Cardiac muscle cell (in vitro differentiated cells and primary cell): ENCODE data around the gene FAM181A. TPM values are rescaled to one million over a fixed set of nuclear protein-coding genes. Genes with fewer than 3 reads are reported as not detected.

Source experiments
- DNase-seq, 2 donors: peaks; one replicate each; pipeline versions ENCODE4 v3.0.0 to v3.0.0-alpha.2; 2010 to 2017; ENCODE audit warnings: low read depth in 1 of 2, low spot score in 1 of 2
- H3K27ac ChIP-seq: fragments of 200-600 bp; sonication (generic); 2 replicates; pipeline ENCODE4 v1.5.1; 2016
- H3K27me3 ChIP-seq: fragments of 200-600 bp; sonication (generic); 2 replicates; pipeline ENCODE4 v1.6.0; 2016; ENCODE audit warnings: control low read depth
- H3K36me3 ChIP-seq: fragments of 200-600 bp; sonication (generic); 2 replicates; pipeline ENCODE4 v1.5.1; 2016; ENCODE audit warnings: control low read depth
- H3K4me1 ChIP-seq: fragments of 200-600 bp; sonication (generic); 2 replicates; pipeline ENCODE4 v1.8.1; 2017; ENCODE audit warnings: low read depth, mild to moderate bottlenecking, mixed run types
- H3K4me3 ChIP-seq: fragments of 200-600 bp; sonication (generic); 2 replicates; pipeline ENCODE4 v1.5.1; 2016; ENCODE audit warnings: mild to moderate bottlenecking
- H3K9me3 ChIP-seq: fragments of 200-600 bp; sonication (generic); 2 replicates; pipeline ENCODE4 v1.5.1; 2017; ENCODE audit warnings: low read depth, mild to moderate bottlenecking, control low read depth
- CTCF ChIP-seq: IDR thresholded peaks from 2 replicates; pipeline ENCODE4 v1.5.1; 2012; ENCODE audit warnings: low read depth, mild to moderate bottlenecking, low read length
- polyA plus RNA-seq: library from polyadenylated mRNA; unstranded; fragments of >200 nt; fragmentation: Nextera tagmentation; extraction: Ambion mirVana; gene quantifications from 2 replicates; pipeline ENCODE4 v1.2.1, GENCODE V29; 2016
- total RNA-seq: library from RNA; depleted of rRNA; stranded (reverse); fragments of >200 nt; gene quantifications from 2 replicates; pipeline ENCODE4 v1.2.3, GENCODE V29; 2016

FAM181A gene
- total and polyA plus RNA-seq, 2 experiments from 2014 or later = not detected

DNA sequence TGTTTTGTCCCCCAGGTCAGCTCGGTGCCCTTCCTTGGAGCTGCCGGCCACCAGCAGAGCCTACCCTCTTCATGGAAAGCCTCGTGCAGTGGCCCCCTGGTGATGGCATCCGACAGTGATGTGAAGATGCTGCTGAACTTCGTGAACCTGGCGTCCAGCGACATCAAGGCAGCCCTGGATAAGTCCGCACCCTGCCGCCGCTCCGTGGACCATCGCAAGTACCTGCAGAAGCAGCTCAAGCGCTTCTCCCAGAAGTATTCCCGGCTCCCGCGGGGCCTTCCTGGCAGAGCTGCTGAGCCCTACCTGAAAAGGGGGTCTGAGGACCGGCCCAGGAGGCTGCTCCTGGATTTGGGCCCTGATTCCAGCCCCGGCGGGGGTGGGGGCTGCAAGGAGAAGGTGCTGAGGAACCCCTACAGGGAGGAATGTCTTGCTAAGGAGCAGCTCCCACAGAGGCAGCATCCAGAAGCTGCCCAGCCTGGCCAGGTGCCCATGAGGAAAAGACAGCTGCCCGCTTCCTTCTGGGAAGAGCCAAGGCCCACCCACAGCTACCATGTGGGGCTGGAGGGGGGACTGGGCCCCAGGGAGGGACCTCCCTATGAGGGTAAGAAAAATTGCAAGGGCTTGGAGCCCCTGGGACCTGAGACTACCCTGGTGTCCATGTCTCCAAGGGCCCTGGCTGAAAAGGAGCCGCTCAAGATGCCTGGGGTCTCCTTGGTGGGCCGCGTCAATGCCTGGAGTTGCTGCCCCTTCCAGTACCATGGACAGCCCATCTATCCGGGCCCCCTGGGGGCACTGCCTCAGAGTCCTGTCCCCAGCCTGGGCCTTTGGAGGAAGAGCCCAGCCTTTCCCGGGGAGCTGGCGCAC is 1.3 kb downstream of the FAM181A start:
- Histone ChIP-seq H3K36me3 (peaks cover 11% of the 10 kb centered on the region), H3K27me3 (no peaks in the 10 kb centered on the region), H3K4me3 (no peak overlapping the region), H3K27ac (no peak overlapping the region), H3K9me3 (no peaks in the 10 kb centered on the region), H3K4me1 (no peaks in the 10 kb centered on the region)
- TF ChIP-seq CTCF = no peak
- DNase-seq = no peak

GRCh38 chr14:93929048-93929535 is 1.9 kb downstream of the FAM181A start:
- H3K4me1 ChIP-seq = no peaks in the 10 kb centered on the region
- H3K9me3 ChIP-seq = no peaks in the 10 kb centered on the region
- no peaks in the 10 kb centered on the region for H3K27me3 ChIP-seq
- no peak for DNase-seq
- H3K27ac ChIP-seq = no peak overlapping the region
- TF ChIP-seq CTCF = no peak
- H3K4me3 ChIP-seq = no peak overlapping the region
- peaks cover 17% of the 10 kb centered on the region for H3K36me3 ChIP-seq

- Histone ChIP-seq H3K9me3 (no peaks in the 10 kb centered on the region), H3K4me1 (no peaks in the 10 kb centered on the region), H3K27me3 (no peaks in the 10 kb centered on the region), H3K36me3 (peaks cover 23% of the 10 kb centered on the region), H3K4me3 (no peak overlapping the region), H3K27ac (no peak overlapping the region)
- DNase-seq = no peak
- no peak for TF ChIP-seq CTCF
Measured at GRCh38 chr14:93929657-93930056, 2.5 kb downstream of the FAM181A start.

- TF ChIP-seq CTCF = no peak
- DNase-seq = no peak
- Histone ChIP-seq H3K4me1 (no peaks in the 10 kb centered on the region), H3K9me3 (no peaks in the 10 kb centered on the region), H3K27ac (no peak overlapping the region), H3K36me3 (peaks cover 29% of the 10 kb centered on the region), H3K27me3 (no peaks in the 10 kb centered on the region), H3K4me3 (no peak overlapping the region)
Measured at GRCh38 chr14:93930296-93930988, 3.3 kb downstream of the FAM181A start.

- H3K4me1 ChIP-seq = no peaks in the 10 kb centered on the region
- no peak for DNase-seq
- H3K9me3 ChIP-seq = no peaks in the 10 kb centered on the region
- H3K4me3 ChIP-seq = no peak overlapping the region
- peak overlapping the region; percentile 43 for H3K27ac ChIP-seq
- TF ChIP-seq CTCF = no peak
- no peaks in the 10 kb centered on the region for H3K27me3 ChIP-seq
- H3K36me3 ChIP-seq = peaks cover 34% of the 10 kb centered on the region
Measured at GRCh38 chr14:93930989-93931307, 3.8 kb downstream of the FAM181A start.
